ENCODE results near the gene MTCH2. TPM values are rescaled to one million over a fixed set of nuclear protein-coding genes. Genes with fewer than 3 reads are reported as not detected.
"Not testable (repeated sequence)": the region's sequence is repeated elsewhere in the genome, so short reads cannot be mapped to it uniquely, and the experiment has no call there.

The MTCH2 gene
- total and polyA plus RNA-seq, 2 donors (not counting 1 experiment from before 2014, with no cell fraction given) = 18.1 to 26.9 TPM

DNA sequence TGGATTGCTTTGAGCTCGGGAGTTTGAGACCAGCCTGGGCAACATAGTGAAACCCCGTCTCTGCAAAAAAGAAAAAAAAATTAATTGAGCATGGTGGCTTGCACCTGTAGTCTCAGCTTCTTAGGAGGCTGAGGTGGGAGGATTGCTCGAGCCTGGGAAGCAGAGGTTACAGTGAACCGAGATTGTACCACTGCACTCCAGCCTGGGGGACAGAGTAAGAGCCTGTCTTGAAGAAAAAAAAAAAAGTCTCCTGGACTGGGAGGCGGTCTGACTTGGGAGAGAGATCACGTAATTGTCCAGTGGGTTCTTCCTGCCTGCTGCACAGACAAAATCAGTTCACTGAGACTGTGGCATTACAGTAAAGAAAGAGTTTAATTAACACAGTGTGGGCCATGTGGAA is 3.1 kb upstream of the MTCH2 start:
- ATAC-seq (ENCODE audit: low read depth) = no peak
- no peaks in the 10 kb centered on the region for H4K20me1 ChIP-seq (ENCODE audit: control insufficient read depth, insufficient read depth, low read length, poor library complexity, severe bottlenecking)
- no peak overlapping the region for H3K4me2 ChIP-seq (replicated peaks; ENCODE audit: low read depth, low read length, poor library complexity, severe bottlenecking)
- ChIA-PET CTCF (no interaction called here), POLR2A (no interaction called here)
- H3K9me3 ChIP-seq (ENCODE audit: control extremely low read depth in 1 of 3, control insufficient read depth in 2 of 3, insufficient read depth in 1 of 3, low read length in 2 of 3) = no peaks in the 10 kb centered on the region
- no peak overlapping the region for H3K27ac ChIP-seq (ENCODE audit: low read length in 2 of 2)
- WGBS (ENCODE audit: insufficient coverage) = 93% methylated on average over 6 of the region's 6 CpGs
- H3K79me2 ChIP-seq (ENCODE audit: control insufficient read depth, insufficient read depth, low read length) = peaks cover 15% of the 10 kb centered on the region
- no peak overlapping the region for H3K9ac ChIP-seq (ENCODE audit: low read length)
- H3K4me1 Mint-ChIP-seq = peaks cover 20% of the 10 kb centered on the region
- H3K27ac Mint-ChIP-seq = no peak overlapping the region
- no peaks in the 10 kb centered on the region for H3K27me3 Mint-ChIP-seq
- TF ChIP-seq EZH2 (IDR thresholded peaks at IDR 0.05; ENCODE audit: borderline replicate concordance, insufficient read depth, low read depth, low read length, poor library complexity, severe bottlenecking) = no peak
- TF ChIP-seq, protein P1, sequence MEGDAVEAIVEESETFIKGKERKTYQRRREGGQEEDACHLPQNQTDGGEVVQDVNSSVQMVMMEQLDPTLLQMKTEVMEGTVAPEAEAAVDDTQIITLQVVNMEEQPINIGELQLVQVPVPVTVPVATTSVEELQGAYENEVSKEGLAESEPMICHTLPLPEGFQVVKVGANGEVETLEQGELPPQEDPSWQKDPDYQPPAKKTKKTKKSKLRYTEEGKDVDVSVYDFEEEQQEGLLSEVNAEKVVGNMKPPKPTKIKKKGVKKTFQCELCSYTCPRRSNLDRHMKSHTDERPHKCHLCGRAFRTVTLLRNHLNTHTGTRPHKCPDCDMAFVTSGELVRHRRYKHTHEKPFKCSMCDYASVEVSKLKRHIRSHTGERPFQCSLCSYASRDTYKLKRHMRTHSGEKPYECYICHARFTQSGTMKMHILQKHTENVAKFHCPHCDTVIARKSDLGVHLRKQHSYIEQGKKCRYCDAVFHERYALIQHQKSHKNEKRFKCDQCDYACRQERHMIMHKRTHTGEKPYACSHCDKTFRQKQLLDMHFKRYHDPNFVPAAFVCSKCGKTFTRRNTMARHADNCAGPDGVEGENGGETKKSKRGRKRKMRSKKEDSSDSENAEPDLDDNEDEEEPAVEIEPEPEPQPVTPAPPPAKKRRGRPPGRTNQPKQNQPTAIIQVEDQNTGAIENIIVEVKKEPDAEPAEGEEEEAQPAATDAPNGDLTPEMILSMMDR (IDR thresholded peaks at IDR 0.05) = no peak
- no peaks in the 10 kb centered on the region for H3K9me3 Mint-ChIP-seq (ENCODE audit: insufficient read depth)
- intact Hi-C loops (cut with micrococcal nuclease) = no loop called here
- H3K27me3 ChIP-seq (replicated peaks in 1 of 4; ENCODE audit: control extremely low read depth in 1 of 4, control insufficient read depth in 3 of 4, insufficient read depth in 4 of 4, low read length in 3 of 4) = no peaks in the 10 kb centered on the region
- H3K36me3 ChIP-seq (replicated peaks in 1 of 2; ENCODE audit: control extremely low read depth in 1 of 2, control insufficient read depth in 1 of 2, extremely low read depth in 1 of 2, insufficient read depth in 2 of 2, low read length in 1 of 2) = no peaks in the 10 kb centered on the region
- H3K4me3 Mint-ChIP-seq = no peak overlapping the region
- no peak overlapping the region for H3K4me3 ChIP-seq (ENCODE audit: control extremely low read depth in 1 of 5, extremely low read depth in 1 of 5, insufficient read depth in 1 of 5, low read depth in 2 of 5, low read length in 4 of 5)
- H3K4me1 ChIP-seq (ENCODE audit: control insufficient read depth in 2 of 2, insufficient read depth in 2 of 2, low read length in 2 of 2) = peaks cover 13 to 21% of the 10 kb centered on the region in 2 donors
- H2AFZ ChIP-seq (ENCODE audit: insufficient read depth, low read depth, low read length, poor library complexity, severe bottlenecking) = no peak overlapping the region
- DNase-seq = no peak

DNA sequence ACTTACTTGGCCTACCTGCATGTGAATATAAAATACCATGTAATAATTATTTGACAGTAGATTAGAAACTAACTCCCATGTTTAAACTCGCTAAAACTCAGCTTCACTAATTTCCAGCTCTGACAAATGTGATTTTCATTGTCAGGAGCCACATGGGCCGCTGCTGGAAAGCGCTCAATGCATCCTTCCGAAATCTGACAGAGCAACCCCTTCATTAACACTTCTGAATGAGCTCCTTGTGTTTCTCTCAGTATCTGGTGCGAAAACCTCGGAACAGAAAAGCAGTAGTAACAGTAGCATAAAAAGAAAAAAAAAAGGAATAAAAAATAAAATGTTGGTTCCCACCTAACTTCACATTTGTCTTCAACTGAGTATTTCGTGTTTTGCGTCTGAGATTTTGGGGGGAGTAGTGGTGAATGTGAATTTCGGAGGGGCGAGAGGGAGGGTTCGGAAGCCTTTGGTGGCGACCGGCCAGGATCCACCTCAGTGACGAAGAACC is 710 bp downstream of the MTCH2 start:
- peak overlapping the region; percentile 53 to 86 (median 79) for H3K4me3 ChIP-seq (ENCODE audit: control extremely low read depth in 1 of 5, extremely low read depth in 1 of 5, insufficient read depth in 1 of 5, low read depth in 2 of 5, low read length in 4 of 5)
- CTCF ChIA-PET = interaction anchor here (0.6 to 0.7 kb wide), 2 partner anchors 15 to 391 kb away, joined by 3 read pairs; no protein-coding TSS in a partner anchor
- H3K9me3 Mint-ChIP-seq (ENCODE audit: insufficient read depth) = no peaks in the 10 kb centered on the region
- peaks cover 13 to 21% of the 10 kb centered on the region in 2 donors for H3K4me1 ChIP-seq (ENCODE audit: control insufficient read depth in 2 of 2, insufficient read depth in 2 of 2, low read length in 2 of 2)
- intact Hi-C loops (cut with micrococcal nuclease) = loop anchor here (1.0 to 2.0 kb wide), 7 partner anchors 63 to 465 kb away; partner anchors contain the start of genes AGBL2, ARFGAP2, CELF1 and FNBP4
- 15% methylated on average over 8 of the region's 14 CpGs for WGBS (ENCODE audit: insufficient coverage)
- POLR2A ChIA-PET = interaction anchor here (1.2 kb wide), 1 partner anchor 76 kb away, joined by 4 read pairs; no protein-coding TSS in a partner anchor
- no peaks in the 10 kb centered on the region for H3K27me3 ChIP-seq (replicated peaks in 1 of 4; ENCODE audit: control extremely low read depth in 1 of 4, control insufficient read depth in 3 of 4, insufficient read depth in 4 of 4, low read length in 3 of 4)
- H3K27ac Mint-ChIP-seq = peak overlapping the region; percentile 96
- H3K4me1 Mint-ChIP-seq = peaks cover 23% of the 10 kb centered on the region
- no peaks in the 10 kb centered on the region for H3K27me3 Mint-ChIP-seq
- peaks cover 40% of the 10 kb centered on the region for H3K79me2 ChIP-seq (ENCODE audit: control insufficient read depth, insufficient read depth, low read length)
- peak overlapping the region; percentile 85 for H3K9ac ChIP-seq (ENCODE audit: low read length)
- H3K4me2 ChIP-seq (replicated peaks; ENCODE audit: low read depth, low read length, poor library complexity, severe bottlenecking) = peak overlapping the region; percentile 96
- ATAC-seq (ENCODE audit: low read depth) (no peak), DNase-seq (no peak)
- no peaks in the 10 kb centered on the region for H4K20me1 ChIP-seq (ENCODE audit: control insufficient read depth, insufficient read depth, low read length, poor library complexity, severe bottlenecking)
- H3K36me3 ChIP-seq (replicated peaks in 1 of 2; ENCODE audit: control extremely low read depth in 1 of 2, control insufficient read depth in 1 of 2, extremely low read depth in 1 of 2, insufficient read depth in 2 of 2, low read length in 1 of 2) = peaks cover 6 to 9% of the 10 kb centered on the region in 2 experiments
- H3K9me3 ChIP-seq (ENCODE audit: control extremely low read depth in 1 of 3, control insufficient read depth in 2 of 3, insufficient read depth in 1 of 3, low read length in 2 of 3) = no peaks in the 10 kb centered on the region
- H2AFZ ChIP-seq (ENCODE audit: insufficient read depth, low read depth, low read length, poor library complexity, severe bottlenecking) = peak overlapping the region; percentile 95
- TF ChIP-seq, protein P1 (IDR thresholded peaks at IDR 0.05) = no peak
- no peak for TF ChIP-seq EZH2 (IDR thresholded peaks at IDR 0.05; ENCODE audit: borderline replicate concordance, insufficient read depth, low read depth, low read length, poor library complexity, severe bottlenecking)
- H3K4me3 Mint-ChIP-seq = peak overlapping the region; percentile 93
- H3K27ac ChIP-seq (ENCODE audit: low read length in 2 of 2) = peak overlapping the region; percentile 92

DNA sequence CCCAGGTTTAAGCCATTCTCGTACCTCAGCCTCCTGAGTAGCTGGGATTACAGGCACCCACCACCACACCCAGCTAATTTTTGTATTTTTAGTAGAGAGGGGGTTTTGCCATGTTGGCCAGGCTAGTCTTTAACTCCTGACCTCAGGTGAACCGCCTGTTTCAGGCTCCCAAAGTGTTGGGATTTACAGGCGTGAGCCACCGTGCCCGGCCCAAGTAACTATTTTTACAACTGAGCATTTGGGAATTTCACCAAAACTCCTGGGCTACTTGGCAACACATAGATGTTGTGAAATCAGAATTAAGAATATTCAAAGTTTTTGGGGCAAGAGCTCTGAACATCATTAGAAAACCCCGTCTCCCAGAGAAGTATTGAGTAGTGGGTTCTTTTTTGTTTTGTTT is 1.9 kb downstream of the MTCH2 start:
- H4K20me1 ChIP-seq (ENCODE audit: control insufficient read depth, insufficient read depth, low read length, poor library complexity, severe bottlenecking); CTCF ChIA-PET; H3K9ac ChIP-seq (ENCODE audit: low read length); DNase-seq; H3K9me3 ChIP-seq (ENCODE audit: control extremely low read depth in 1 of 3, control insufficient read depth in 2 of 3, insufficient read depth in 1 of 3, low read length in 2 of 3); H3K36me3 ChIP-seq (replicated peaks in 1 of 2; ENCODE audit: control extremely low read depth in 1 of 2, control insufficient read depth in 1 of 2, extremely low read depth in 1 of 2, insufficient read depth in 2 of 2, low read length in 1 of 2); H3K27ac ChIP-seq (ENCODE audit: low read length in 2 of 2); H3K27ac Mint-ChIP-seq; H3K9me3 Mint-ChIP-seq (ENCODE audit: insufficient read depth); H2AFZ ChIP-seq (ENCODE audit: insufficient read depth, low read depth, low read length, poor library complexity, severe bottlenecking); intact Hi-C loops (cut with micrococcal nuclease); POLR2A ChIA-PET; H3K27me3 Mint-ChIP-seq; H3K4me3 ChIP-seq (ENCODE audit: control extremely low read depth in 1 of 5, extremely low read depth in 1 of 5, insufficient read depth in 1 of 5, low read depth in 2 of 5, low read length in 4 of 5); H3K27me3 ChIP-seq (replicated peaks in 1 of 4; ENCODE audit: control extremely low read depth in 1 of 4, control insufficient read depth in 3 of 4, insufficient read depth in 4 of 4, low read length in 3 of 4); H3K4me2 ChIP-seq (replicated peaks; ENCODE audit: low read depth, low read length, poor library complexity, severe bottlenecking); ATAC-seq (ENCODE audit: low read depth): not testable (repeated sequence)
- H3K4me3 Mint-ChIP-seq = peak overlapping the region; percentile 93
- WGBS (ENCODE audit: insufficient coverage) = 100% methylated on average over 3 of the region's 6 CpGs
- Histone ChIP-seq H3K4me1 (ENCODE audit: control insufficient read depth in 2 of 2, insufficient read depth in 2 of 2, low read length in 2 of 2) (peaks cover 13 to 21% of the 10 kb centered on the region in 2 donors), H3K79me2 (ENCODE audit: control insufficient read depth, insufficient read depth, low read length) (peaks cover 40% of the 10 kb centered on the region)
- peaks cover 23% of the 10 kb centered on the region for H3K4me1 Mint-ChIP-seq
